Measurements from ENCODE around the gene GPX1.

DNA sequence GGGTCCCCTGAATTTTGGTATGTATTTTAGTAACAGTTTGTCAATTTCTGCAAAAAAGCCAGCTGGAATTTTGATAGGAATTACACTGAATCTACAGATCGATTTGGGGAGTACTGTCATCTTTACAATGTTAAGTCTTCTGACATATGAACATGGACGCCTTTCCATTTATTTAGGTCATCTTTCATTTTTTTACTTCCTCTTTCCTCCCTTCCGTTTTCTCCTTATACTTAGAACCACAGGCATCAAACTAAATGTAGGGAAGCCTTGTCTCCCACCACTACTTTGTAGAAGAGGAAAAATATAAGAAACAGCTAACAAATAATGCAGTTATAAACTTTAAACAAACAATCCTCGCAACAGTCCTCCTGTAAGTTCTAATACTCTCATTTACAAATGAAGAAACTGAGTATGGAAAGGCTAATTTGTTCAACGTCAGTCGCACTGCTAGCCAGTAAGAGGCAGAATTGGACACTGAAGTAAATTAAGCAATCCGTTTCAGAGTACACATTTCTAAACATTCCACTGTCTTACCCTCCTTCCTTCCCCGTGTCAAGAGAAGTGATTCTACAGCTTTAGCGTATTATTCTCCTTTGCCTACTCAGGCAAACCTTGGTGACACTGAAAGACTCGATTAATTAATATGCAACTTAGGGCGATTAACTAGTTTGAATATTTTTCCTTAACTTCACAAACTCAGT lies 28.1 kb upstream of the GPX1 start:
- TF ChIP-seq, protein P1, sequence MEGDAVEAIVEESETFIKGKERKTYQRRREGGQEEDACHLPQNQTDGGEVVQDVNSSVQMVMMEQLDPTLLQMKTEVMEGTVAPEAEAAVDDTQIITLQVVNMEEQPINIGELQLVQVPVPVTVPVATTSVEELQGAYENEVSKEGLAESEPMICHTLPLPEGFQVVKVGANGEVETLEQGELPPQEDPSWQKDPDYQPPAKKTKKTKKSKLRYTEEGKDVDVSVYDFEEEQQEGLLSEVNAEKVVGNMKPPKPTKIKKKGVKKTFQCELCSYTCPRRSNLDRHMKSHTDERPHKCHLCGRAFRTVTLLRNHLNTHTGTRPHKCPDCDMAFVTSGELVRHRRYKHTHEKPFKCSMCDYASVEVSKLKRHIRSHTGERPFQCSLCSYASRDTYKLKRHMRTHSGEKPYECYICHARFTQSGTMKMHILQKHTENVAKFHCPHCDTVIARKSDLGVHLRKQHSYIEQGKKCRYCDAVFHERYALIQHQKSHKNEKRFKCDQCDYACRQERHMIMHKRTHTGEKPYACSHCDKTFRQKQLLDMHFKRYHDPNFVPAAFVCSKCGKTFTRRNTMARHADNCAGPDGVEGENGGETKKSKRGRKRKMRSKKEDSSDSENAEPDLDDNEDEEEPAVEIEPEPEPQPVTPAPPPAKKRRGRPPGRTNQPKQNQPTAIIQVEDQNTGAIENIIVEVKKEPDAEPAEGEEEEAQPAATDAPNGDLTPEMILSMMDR (conservative IDR thresholded peaks at IDR 0.05) = no peak
- no peak for TF ChIP-seq EZH2 (IDR thresholded peaks at IDR 0.05; ENCODE audit: low read depth)

Data from PC-9 (cell line).